HG02981 (cell line): Measurements from ENCODE around the gene LIN7B.
"Not testable (repeated sequence)": the region's sequence is repeated elsewhere in the genome, so short reads cannot be mapped to it uniquely, and the experiment has no call there.

Experiments
- ATAC-seq: cut with Tn5 transposase; IDR thresholded peaks from one replicate; pipeline ENCODE4 v1.9.1; 2021; ENCODE audit warnings: mild to moderate bottlenecking, moderate library complexity; ENCODE audit not compliant: unreplicated experiment

Gene LIN7B, protein sequence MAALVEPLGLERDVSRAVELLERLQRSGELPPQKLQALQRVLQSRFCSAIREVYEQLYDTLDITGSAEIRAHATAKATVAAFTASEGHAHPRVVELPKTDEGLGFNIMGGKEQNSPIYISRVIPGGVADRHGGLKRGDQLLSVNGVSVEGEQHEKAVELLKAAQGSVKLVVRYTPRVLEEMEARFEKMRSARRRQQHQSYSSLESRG

DNA sequence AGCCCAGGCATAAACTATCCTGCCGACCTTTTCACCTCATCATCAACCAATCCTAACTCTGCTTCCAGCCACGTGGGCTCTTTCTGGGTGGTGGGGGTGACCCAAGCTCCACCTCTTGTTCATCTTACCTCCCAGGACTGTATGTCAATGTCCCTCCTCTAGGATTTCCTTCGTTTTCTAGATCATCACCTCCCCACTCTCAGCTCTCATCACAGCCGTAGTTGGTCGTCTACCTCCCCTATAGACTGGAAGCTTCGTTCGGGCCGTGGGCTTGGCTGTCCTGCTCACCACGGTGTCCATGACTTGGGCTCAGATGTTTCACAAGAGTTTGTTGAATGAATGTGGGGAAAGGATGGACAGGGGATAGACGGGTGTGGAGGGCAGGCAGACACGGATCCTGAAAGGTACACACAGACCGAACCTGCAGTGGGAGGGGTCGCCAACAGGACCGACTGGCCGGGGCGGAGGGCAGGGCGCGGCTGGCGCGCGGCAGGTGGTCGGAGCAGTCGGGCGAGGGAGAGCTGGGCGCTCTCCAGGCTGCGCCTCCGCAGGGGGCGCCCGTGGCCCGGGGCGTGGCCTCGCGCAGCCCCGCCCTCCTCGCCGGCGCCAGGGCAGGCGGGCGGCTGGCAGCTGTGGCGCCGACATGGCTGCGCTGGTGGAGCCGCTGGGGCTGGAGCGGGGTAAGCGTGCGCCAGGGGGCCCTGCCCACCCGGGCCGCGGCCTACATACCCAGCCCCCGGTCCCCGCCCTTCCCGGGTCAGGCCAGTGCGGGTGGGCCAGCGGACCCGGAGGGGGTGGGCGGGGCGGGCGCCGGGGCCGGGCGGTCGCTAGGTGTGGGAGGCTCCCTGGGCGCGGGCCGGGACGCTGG, at the start of gene LIN7B:
TSS of gene LIN7B (plus strand) at position 609 of the 868 bp plus-strand sequence. CDS start at position 644, 35 bp downstream.
- ATAC-seq = peak; percentile 43

DNA sequence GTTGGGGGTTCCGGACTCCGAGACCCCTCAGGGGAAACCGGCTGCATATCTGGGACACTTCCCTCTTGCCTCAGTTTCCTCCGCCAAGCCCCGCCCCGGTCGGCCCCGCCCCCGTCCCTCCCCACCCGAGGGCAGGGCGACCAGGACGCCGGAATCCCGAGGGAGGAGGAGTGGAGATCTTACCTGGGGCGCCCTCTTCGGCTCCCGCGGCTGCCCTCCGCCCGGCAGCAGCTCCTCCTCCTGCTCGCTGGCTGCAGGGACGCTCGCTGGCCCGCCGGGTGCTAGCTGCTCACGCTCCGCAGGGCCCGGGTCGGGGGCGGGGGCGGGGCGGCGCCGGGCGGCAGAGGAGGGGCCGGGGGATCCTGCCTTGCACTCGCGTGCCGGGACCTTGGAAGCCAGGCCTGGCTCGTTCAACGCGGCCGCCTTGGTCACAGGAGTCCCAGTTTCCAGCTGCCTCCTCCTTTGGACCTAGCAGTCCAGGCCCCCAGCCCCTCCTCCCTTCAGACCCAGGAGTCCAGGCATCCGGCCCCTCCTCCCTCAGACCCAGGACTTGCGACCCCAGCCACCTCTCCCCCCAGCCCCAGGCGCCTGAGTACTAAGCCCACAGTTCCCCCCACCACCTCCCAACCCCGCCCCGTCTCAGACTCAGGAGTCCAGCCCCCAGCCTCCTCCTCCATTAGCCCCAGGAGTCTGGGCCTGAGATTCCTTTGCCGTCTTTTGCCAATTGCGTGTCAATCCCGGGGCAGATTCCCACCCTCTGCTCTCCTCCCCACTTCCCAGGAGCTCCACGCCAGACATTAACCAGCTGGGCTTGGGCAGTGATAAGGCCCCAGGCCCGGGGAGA, 49.2 kb upstream of the LIN7B start, which contains the start of gene NTF4:
TSS of gene NTF4 (minus strand) at position 51 of the 844 bp plus-strand sequence. CDS start 2,821 bp downstream, outside the sequence.
- no peak for ATAC-seq

DNA sequence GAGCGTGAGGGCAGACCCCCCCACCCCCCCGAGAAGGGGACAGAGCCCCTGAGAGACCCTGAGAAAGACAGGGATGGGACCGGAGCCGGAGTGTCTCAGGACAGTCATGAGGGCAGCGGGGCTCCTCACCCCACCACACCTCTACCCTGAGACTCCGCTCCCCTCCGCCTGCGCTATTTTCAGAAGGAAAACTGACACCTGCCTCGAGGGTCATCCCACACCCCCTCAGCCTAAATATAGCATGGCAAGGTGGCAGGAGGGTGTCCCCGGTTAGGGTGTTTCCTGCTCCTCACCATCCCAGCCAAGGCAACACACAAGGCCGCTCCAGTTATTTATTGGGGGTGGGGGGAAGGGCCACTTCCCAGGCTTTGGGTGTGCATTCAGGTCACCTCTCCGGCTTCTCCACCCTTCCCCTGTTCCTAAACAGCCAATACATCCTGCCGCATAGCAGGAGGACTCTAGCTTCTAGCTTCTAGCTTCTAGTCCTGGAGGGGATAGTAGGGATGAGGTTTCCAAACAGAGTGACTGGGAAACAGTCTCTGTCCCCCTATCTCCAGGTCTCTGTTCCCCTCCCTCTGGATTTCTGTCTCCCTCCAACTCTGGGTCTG, 48.2 kb upstream of the LIN7B start:
- ATAC-seq = no peak

DNA sequence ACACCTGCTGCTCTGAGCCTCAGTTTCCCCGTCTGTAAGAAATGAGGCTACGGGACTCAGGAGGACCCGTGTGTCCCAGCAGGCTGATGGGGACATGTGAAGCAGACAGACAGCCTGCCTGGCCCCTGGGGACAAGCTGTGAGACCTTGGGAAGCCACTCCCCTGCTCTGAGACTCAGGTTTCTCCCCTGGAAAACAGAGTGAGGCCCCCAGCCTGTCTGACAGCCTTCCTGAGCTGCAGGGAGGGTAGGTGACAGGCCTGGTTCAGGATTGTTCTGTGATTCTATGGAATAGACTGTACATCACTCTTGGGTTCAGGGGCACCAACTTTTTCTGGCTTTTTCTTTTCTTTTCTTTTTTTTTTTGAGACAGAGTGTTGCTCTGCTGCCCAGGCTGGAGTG, 46.6 kb upstream of the LIN7B start:
- ATAC-seq = no peak

DNA sequence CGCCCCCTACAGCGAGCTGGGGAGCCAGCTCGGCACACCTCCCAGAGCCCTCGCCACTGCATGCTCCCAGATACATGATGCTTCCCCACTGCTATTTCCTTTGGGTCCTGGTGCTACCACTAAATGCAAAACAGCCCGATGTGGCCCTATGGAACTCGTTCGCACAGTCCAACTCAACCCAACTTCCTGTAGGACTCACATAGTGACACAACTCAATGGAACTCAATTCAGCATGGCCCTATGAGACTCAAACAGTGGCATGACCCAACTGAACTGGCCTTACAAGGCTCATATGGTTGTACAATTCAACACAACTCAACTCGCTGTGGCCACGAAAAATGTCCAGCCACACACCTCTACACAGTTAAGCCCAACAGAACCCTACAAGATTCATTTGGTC, 45.1 kb upstream of the LIN7B start:
- no peak for ATAC-seq

DNA sequence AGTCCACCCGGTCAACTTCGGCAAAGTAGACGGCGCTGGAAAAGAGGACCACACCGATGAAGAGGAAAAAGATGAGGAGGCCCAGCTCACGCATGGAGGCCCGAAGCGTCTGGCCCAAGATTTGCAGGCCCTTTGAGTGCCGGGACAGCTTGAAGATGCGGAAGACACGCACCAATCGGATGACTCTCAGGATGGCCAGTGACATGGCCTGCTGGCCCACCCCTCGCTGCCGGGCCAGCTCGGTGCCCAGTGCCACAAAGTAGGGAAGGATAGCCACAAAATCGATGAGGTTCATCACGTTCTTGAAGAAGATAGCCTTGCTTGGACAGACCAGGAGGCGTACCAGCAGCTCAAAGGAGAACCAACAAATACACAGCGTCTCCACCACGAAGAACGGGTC, 43.8 kb upstream of the LIN7B start:
- no peak for ATAC-seq

DNA sequence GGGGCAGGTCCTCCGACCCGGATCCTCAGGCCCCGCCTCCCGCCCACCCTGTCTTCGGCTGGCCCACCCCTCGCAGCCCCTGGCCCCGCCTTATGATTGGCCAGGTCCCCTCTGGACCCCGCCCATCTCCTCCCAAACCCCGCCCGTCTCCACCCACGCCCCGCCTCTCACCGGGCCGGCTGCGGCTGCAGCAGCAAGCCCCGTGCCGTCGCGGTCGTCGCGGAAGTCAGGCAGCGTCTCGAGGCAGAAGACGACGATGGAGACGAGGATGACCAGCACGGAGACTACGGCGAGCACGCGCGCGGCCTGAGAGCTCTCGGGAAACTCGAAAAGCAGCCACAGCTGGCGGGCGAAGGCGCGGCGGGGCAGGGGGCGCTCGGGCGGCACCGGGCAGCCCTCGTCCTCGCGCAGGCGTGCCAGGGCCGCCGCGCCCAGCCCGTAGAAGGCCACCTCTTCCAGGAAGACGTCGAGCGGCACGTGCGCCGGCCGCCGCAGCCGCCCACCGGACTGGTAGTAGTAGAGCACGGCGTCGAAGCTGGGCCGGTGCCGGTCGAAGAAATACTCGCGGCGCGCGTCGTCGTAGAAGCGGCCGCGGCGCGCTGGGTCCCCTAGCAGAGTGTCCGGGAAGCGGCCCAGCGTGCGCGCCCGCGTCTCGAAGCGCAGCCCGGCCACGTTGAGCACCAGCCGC, 42.2 kb upstream of the LIN7B start:
- ATAC-seq = no peak

DNA sequence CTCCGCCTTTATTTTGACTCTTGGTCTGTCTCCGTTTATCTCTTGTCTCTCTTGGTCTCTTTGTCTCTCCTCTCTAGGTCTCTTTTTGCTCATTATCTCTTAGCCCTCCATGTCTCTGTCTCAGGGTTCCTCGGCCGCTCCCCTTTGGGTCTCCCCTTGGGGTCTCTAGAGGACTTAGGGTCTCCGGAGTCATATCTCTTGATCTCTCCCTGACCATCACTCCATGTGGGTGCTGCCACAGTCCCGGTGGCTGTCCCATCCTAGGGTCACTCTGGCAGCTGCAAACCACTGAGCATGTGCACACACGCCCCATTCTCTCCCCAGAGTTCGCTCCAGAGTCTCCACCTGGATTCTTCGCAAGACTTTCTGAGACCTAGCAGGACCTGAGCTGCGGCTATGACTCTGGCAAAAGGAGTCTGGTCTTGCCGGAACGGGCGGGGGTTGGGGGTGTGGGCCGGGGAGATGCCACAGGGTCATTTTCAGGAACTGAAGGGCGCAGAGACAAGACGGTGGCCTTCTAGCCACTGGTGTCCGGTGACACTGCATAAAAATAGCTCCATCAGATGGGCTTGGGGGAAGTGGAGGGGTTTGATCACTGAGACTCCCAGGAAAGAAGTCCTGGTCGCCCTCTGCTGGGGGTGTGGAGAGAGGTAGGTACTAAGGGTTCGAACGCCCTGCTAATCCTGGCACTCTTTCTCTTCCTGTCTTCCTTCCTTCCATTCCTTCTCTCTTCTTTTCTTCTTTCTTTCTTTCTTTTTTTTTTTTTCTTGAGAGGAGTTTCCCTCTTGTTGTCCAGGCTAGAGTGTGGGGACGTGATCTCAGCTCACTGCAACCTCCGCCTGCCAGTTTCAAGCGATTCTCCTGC, 40.4 kb upstream of the LIN7B start:
- ATAC-seq = no peak

DNA sequence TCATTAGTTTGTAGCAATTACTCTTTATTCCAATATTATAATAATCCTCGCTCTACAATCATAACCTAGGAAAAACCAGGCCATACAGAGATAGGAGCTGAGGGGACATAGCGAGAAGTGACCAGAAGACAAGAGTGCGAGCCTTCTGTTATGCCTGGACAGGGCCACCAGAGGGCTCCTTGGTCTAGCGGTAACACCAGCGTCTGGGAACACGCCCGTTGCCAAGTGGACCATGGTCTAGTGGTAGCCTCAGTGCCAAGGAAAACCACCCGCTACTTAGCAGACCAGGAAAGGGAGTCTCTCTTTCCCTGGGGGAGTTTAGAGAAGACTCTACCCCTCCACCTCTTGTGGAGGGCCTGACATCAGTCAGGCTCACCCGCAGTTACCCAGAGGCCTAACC, 39.3 kb upstream of the LIN7B start:
- not testable (repeated sequence) for ATAC-seq

DNA sequence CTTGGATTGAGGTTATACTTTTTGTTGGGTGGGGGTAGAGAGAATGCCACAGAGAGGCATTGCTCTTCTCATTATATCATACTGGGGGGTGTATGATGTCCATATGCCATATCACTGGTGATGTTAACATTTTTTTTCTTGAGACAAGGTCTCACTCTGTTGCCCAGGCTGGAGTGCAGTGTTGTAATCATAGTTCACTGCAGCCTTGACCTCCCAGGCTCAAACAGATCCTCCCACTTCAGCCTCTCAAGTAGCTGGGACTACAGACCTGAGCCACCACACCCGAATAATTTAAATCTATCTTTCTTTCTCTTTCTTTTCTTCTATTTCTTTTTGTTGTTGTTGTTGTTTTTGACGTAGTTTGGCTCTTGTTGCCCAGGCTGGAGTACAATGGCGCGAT, 33.8 kb upstream of the LIN7B start:
- no peak for ATAC-seq

DNA sequence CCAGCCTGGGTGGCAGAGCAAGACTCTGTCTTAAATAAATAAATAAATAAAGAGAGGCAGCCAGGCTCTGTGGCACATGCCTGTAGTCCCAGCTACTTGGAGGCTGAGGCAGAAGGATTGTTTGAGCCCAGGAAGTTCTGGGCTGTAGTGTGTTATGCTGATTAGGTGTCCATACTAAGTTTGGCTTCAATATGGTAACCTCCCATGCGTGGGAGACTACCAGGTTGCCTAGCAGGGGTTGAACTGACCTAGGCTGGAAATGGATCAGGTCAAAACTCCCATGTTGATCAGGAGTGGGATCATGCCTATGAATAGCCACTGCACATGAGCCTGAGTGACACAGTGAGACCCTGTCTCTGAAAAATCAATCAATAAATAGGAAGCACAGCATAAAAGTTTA, 32.9 kb upstream of the LIN7B start:
- no peak for ATAC-seq

DNA sequence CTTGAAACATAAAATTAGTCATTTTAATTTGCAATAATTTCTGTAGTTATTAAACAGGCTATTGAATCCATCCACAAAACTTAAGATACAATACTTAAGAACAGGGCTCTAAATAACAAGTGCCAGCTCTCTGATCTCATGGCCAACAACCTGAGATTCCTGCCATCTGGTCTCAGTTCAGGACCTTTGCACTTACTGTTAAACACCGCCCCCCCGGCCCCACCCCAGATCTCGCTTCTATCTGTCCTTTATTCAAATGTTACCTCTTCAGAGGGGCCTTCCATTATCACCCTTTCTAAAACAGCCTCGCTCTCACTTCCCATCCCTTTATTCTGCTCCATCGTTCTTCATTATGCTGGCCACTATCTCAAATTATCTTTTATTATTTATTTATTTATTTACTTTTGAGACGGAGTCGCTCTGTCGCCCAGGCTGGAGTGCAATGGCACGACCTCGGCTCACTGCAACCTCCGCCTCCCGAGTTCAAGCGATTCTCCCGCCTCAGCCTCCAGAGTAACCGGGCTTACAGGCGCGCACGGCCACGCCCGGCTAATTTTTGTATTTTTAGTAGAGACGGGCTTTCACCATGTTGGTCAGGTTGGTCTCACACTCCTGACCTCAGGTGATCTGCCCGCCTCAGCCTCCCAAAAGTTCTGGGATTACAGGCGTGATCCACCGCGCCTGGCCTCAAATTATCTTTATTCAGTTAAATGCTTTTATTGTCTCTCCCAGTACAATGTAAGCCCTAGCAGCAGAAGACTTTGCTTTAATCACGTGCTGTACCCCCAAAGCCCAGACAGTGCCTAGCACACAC, 29.8 kb upstream of the LIN7B start:
- no peak for ATAC-seq

DNA sequence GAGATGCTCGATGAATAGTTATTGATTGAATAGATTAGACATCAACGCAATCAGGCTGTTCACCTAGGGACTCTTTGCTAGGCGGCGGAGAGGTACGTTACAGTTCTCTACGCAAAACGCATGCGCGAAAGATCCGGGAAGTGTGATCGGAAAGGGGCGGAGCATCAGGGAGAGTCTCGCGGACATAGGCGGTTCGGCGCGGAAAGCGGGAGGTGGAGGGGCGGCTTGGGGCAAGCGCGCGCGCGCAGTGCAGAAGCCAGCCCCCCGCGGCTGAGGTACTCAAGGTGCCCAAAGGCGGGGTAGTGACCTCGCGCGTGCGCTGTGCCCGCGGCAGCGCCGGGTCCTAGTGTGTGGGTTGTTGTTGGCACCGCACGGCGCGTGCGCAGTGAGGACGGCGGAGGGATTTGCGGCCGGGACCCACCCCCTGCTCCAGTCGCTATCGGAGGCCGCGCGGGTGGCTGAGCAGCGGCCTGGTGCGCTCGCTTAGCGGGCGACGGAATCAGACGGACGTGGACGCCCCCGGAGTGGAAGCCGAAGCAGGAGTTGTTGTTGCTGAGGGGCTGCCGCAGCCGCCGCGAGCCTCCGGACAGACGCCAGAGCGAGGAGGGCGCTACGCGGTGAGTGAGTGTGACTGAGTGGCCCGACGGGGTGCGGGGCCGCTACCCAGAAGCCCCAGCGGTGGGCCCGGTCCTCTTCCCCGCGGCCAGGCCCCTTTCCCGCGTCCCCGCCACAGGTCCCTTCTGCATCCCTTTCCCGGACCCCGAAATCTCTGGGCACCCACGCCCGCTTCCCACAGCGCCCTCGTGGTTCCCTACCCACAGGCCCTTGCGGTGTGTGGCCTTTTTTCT, 28.9 kb upstream of the LIN7B start, which contains the start of gene SNRNP70:
TSS of gene SNRNP70 (plus strand) at position 432 of the 848 bp plus-strand sequence. CDS start 964 bp downstream, outside the sequence.
- peak; percentile 76 for ATAC-seq

DNA sequence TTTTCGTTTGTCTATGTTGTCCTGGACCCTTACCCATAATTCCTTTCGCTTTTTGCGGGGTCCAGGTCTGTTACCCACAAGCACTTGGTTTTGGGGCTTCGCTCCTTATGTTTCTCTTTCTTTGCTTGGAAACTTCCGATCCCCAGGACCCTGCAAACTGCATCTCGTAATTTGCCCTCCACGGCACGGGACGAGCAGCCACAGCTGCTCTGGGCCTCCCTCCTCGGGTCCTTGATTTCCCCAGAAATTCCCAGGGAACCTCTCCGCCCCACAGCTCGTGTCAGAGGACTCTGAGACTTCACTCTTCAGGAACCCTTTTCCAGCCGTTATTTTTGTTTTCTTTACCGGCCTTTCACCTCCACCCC, 28.3 kb upstream of the LIN7B start:
- no peak for ATAC-seq

DNA sequence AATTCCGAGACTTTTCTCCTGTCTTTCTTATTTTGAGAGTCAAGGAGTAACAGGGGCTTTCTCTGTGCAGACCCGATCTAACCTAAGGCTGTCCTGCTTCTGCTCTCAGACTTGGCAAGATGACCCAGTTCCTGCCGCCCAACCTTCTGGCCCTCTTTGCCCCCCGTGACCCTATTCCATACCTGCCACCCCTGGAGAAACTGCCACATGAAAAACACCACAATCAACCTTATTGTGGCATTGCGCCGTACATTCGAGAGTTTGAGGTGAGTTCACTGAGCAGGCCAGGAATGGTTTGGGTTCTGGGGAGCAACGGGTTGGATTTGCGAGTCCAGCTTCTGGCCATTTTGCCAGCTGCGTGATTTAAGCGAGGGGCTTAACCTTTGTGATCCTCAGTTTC, 27.9 kb upstream of the LIN7B start:
- no peak for ATAC-seq

DNA sequence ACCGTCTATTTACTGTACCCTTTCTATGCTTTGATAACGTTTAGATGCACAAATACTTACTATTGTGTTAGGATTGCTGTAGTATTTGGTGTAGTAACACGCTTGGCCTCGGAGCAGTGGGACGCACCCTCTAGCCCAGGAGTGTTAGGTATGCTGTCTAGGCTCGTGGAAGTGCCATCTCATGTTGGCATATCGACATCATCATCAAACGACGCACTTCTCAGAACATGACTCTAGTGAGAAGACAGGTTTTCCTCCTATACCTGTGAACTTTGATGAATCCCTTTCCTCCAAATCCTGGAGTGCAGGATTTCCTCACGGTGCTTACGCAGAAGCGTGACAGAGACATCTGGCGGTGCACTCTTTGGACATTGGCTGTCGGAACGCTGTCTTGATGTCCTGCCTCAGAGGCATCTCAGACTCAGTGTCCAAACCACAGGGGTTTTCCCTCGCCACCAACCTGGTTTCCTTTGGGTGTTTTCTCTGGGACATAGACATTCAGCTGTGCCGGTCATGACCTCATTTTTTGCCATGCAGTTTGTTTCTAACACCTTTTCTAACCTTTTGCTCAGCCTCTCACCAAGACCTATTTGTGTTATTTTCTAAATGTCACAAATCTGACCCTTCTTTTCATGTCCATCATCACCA, 22.7 kb upstream of the LIN7B start:
- ATAC-seq = no peak

DNA sequence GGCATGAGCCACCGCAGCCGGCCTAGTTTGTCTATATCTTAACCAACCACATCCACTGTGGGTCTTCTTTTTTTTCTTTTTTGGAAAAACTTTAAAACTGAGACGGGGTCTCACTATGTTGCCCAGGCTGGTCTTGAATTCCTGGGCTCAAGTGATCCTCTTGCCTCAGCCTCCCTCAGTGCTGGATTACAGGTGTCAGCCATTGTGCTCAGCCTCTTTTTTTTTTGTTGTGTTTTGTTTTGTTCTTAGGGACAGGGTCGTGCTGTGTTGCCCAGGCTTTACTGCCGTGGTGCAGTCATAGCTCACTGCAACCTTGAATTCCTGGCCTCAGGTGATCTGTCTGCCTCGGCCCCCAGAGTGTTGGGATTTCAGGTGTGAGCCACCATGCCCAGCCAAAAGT, 21.5 kb upstream of the LIN7B start:
- ATAC-seq = no peak
